GM18520 (cell line): ENCODE results near the gene ASTN2.

ENCODE experiments used
- ATAC-seq: cut with Tn5 transposase; IDR thresholded peaks from one replicate; pipeline ENCODE4 v1.9.1; 2021; ENCODE audit not compliant: unreplicated experiment

The ASTN2 gene

DNA sequence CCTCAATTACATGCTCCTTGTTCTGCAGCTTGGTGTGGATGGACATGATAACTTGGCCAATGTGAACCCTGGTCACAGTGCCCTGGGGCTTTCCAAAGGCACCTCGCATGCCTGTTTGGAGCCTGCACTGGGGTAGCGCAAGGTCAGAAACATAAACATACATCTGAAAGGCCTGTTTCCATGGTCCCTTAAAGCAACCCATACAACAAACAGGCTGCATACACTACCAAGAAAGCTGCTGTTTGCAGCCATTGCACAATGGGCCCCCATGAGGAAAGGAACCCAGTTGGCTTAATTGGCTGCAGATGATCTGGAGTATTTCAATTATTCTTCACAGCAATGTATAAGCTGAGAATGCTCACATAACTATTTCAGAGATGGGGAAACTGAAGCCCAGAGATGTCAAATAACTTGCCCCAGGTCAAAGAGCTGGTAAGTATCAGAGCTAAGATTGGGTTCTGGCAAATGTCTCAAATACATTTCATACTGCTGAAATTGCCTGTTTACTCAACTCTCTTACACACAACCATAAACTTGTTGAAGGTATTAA, 233.9 kb downstream of the ASTN2 start:
- ATAC-seq = no peak

- ATAC-seq = no peak
Observed at GRCh38 chr9:117178596-117179375, 236.1 kb downstream of the ASTN2 start.

GRCh38 chr9:117170567-117170966, 244.3 kb downstream of the ASTN2 start:
- no peak for ATAC-seq

GRCh38 chr9:117169089-117169621, 245.7 kb downstream of the ASTN2 start:
- no peak for ATAC-seq

DNA sequence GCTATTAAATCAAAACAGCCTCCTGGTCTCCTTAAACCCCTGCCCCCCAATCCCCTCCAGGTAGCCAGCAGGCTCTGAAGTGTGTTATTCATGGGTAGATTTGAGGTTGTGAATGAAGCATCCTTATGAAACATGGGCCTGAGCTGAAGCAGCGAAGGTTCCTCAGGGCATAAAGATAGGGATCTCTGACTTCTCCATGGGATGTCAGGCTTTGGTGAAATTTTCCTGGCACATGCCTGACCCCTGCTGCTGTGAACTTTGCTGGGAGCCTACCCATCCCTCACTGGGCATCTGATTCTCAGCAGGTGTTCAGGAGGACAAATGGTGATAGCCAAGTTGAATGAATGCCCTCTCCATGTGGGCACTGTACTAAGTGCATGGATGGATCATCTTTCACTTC, 250.3 kb downstream of the ASTN2 start:
- no peak for ATAC-seq

DNA sequence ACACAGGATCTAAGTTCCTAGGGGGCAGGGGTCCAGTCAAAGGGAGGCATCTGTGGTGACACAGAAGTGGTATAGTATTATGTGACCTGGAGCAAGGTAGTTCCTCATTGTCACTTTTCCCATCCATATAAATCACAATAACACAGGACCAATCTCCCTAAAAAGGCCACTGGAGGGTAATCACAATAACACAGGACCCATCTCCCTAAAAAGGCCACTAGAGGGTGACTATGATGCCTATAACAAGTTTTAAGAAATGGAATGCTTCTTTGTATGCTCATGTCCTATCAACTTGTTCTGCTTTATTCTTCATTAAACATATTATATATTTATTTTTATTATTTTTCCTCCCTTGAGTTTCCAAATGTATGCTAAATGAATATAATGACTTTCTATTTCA, 254.6 kb downstream of the ASTN2 start:
- no peak for ATAC-seq

DNA sequence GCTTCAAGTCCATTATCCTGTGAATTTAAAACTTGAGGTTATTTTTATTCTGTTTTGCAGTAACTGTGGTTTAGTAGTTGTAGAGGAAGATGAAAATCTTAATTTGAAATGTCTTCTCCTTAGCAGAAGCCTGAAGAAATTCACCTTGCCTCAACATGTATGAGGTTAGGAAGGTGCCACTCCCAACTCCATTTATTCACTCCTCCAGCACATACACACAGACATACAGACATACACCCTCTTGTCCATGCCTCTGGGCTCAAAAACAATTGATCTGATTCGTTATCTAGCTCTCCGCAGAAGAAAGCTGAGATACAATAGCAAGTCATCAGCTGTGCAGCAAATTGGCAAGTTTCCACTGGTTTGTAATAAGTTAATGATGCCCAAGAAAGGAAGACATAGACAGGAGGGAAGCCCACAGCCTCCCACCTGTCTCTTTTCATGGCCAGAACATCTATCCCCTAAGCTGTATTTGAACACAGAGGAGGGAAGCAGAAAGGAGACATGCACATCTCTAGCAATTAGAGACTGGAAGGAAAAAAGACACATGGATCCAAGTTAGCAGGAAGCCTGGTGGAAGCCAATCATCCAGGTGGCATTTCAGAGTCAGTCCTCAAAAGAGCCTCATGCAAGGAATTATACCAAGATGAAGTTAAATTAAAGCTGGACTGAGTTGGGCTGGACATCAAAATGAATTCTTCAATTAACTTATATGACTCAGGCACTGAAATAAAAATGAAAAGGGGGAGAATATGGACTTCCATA, 257.9 kb downstream of the ASTN2 start:
- no peak for ATAC-seq

GRCh38 chr9:117156144-117156688, 258.6 kb downstream of the ASTN2 start:
- ATAC-seq = no peak

DNA sequence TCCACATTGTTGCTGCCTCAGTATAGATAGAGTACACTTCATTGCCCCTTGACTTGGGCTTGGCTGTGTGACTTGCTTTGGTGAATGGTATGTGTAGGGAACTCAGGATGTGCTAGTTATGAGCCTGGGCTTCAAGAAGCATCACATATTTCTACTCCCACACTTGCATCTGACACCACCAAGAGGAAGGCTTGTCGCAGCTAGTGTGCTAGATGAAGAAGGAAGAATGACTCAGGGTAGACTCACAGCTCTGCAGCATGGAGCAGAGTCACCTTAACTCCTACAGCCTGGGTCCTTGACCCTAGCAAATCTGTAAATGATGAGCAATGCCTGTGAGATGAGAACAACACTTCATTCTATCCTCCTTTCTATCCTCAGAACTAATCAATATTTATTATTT, 261.8 kb downstream of the ASTN2 start:
- ATAC-seq = no peak

DNA sequence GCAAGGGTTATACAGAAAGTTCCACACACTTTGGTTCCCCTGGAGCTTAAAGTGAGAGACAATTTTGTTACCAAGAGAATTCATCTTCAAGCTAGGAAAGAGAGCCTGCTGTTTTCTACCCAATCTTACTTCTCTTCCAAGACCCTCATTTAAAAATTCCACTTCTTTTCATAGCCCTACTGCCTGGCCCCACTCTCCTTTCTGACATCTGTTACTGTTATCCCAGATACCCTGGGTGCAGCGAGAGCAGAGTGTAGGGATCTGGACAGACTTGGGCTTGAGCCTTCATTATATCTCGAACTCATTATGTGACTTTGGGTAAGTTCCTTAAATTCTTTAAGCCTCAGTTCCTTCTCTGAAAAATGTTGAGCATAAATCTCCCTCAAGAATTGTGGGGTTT, 263.1 kb downstream of the ASTN2 start:
- no peak for ATAC-seq

- no peak for ATAC-seq
Observed at GRCh38 chr9:117149996-117150395, 264.9 kb downstream of the ASTN2 start.

GRCh38 chr9:117145811-117146490, 268.9 kb downstream of the ASTN2 start:
- ATAC-seq = no peak

DNA sequence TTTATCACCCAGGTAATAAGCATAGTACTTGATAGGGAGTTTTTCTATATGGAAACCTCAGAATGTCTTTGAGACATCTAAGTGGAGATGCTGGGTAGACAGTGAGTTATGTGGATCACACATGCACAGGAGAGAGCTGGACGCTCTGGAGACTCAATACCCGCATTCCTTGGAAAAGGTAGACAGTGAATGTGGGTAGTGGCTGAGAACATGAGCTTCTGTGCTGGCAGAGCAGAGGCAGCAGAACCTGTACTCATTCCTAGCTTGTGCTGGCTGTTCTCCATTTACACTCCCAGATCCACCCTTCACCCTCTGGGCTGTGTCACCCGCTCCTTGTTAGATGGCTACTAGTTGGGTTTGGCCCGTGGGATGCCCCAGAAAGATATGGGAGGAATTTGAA, 269.8 kb downstream of the ASTN2 start:
- ATAC-seq = no peak

GRCh38 chr9:117138231-117138630, 276.6 kb downstream of the ASTN2 start:
- ATAC-seq = no peak

DNA sequence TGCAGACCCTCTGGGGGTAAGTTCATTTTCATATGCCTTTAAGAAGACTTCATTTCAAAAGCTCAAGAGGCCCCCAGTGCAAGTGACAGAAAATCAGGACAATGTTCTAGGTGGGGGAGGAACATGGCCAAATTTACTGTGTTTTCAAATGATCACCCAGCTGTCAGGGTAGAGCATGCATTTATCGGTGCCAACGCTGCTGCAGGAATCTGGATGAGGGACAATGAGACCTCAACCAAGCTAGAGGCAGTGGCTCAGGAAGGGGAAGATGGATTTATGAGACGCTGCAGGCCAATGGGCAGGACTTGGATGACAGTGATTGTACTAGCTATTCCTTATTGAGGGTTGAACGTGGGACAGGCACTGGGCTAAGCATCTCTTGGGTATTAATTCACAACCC, 278.4 kb downstream of the ASTN2 start:
- ATAC-seq = no peak

GRCh38 chr9:117135501-117136098, 279.3 kb downstream of the ASTN2 start:
- ATAC-seq = no peak

DNA sequence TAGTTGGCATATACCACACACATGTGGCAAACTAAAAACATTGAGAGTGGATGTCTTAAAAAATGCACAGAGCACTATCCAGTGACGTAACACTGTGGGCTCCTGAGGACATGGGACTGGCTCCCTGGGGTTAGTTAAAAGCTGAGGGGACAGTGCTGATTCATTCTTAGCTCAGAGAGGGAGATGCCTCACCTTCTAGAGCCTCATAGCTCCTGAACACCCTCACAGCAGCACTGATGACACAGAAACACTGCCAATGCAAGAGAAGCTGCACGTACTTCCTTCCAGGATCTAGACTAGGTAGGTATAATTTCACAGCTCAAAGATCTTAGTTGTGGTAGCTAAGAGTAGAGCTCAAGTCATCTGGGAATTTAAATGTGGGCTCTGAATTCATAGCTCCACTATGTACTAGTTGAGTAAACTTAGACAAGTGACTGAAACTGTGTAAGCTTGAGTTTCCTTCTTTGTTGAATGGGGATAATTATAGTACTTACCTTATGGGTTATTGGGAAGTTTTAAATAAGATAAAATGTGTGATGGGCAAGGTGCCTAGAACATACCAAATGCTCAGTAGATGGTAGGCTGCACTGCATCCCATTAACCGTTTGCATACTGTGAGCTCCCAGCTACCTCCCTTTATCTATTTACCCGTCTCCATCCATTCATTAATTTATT, 279.9 kb downstream of the ASTN2 start:
- ATAC-seq = no peak

GRCh38 chr9:117126871-117127270, 288.0 kb downstream of the ASTN2 start:
- ATAC-seq = no peak

DNA sequence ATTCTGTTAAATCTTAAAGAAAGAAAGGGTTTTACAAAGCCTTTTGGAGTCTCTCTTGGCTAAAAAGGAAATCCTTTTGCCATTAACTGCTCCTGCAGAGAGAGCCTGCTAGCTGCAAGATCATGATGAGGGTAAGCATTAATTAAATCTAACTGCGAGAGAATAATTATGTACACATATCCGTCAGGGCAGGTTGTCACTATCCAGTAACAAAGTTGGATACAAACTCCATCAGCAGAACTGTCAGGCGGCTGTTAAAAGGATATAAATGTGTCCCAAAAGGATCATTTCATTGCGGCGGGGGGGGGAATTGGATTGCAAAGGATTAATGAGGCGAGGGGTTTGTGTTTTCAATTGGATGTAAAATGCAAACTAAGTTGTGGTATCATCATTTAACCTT, 289.3 kb downstream of the ASTN2 start:
- no peak for ATAC-seq

DNA sequence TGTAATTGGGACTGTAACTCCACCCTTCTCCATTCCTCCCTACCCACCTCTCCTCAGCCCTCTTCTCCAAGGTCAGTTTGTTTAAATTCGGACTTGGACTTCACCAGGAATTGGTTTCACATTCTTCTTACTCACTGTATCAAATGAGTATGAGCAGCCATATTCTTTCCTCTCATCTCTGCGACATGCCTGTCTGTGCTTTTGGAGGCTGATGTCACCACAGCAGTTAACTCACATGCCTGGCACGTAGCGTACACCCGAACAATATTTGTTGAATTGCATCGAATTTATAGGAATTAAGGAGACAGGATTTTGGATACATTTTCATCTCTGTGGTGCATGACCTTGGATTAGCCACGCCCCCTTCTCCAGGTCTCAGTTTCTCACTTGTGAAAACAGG, 291.1 kb downstream of the ASTN2 start:
- no peak for ATAC-seq
